Activated naive CD8-positive, alpha-beta T cell (primary cell): ENCODE results near the gene TRIM43B.
"Not testable (repeated sequence)": the region's sequence is repeated elsewhere in the genome, so short reads cannot be mapped to it uniquely, and the experiment has no call there.

Experiments
- H3K27ac Mint-ChIP-seq: one replicate; pipeline ENCODE4 v1.8.0; 2021; ENCODE audit warnings: mixed read lengths
- H3K27me3 Mint-ChIP-seq: one replicate; pipeline ENCODE4 v1.8.0; 2021; ENCODE audit warnings: mixed read lengths
- H3K36me3 Mint-ChIP-seq: one replicate; pipeline ENCODE4 v1.8.0; 2021; ENCODE audit warnings: mixed read lengths
- H3K4me1 Mint-ChIP-seq: one replicate; pipeline ENCODE4 v1.8.0; 2021; ENCODE audit warnings: low read depth, mixed read lengths
- H3K4me3 Mint-ChIP-seq: one replicate; pipeline ENCODE4 v1.8.0; 2021; ENCODE audit warnings: mild to moderate bottlenecking, mixed read lengths
- H3K9me3 Mint-ChIP-seq: one replicate; pipeline ENCODE4 v1.8.0; 2021; ENCODE audit warnings: low read depth, mixed read lengths

Gene TRIM43B

GRCh38 chr2:95484654-95485053, at the start of gene TRIM43B:
Gene TRIM43B (minus strand): TSS chr2:95484754. CDS start chr2:95482714, 2,040 bp downstream.
- not testable (repeated sequence) for H3K4me3 Mint-ChIP-seq

GRCh38 chr2:95531254-95531771, 46.8 kb upstream of the TRIM43B start:
- no peak overlapping the region for H3K27ac Mint-ChIP-seq
- no peak overlapping the region for H3K4me3 Mint-ChIP-seq
- peaks cover 29% of the 10 kb centered on the region for H3K36me3 Mint-ChIP-seq
- H3K4me1 Mint-ChIP-seq: peaks cover 9% of the 10 kb centered on the region
- peaks cover 26% of the 10 kb centered on the region for H3K9me3 Mint-ChIP-seq
- H3K27me3 Mint-ChIP-seq: peaks cover 3% of the 10 kb centered on the region

More at GRCh38 chr2:95484654-95485053, at the start of gene TRIM43B:
- H3K27ac Mint-ChIP-seq, H3K27me3 Mint-ChIP-seq, H3K36me3 Mint-ChIP-seq, H3K4me1 Mint-ChIP-seq, H3K9me3 Mint-ChIP-seq: not testable (repeated sequence)

GRCh38 chr2:95530734-95531133, 46.2 kb upstream of the TRIM43B start:
- Mint-ChIP-seq H3K4me3 (no peak overlapping the region), H3K4me1 (peaks cover 14% of the 10 kb centered on the region), H3K36me3 (peaks cover 31% of the 10 kb centered on the region), H3K27ac (no peak overlapping the region), H3K9me3 (peaks cover 22% of the 10 kb centered on the region), H3K27me3 (no peaks in the 10 kb centered on the region)

- H3K36me3 Mint-ChIP-seq: peaks cover 24% of the 10 kb centered on the region
- peak overlapping the region; percentile 79 for H3K27ac Mint-ChIP-seq
- peak overlapping the region; percentile 88 for H3K4me3 Mint-ChIP-seq
- peaks cover 14% of the 10 kb centered on the region for H3K4me1 Mint-ChIP-seq
- no peaks in the 10 kb centered on the region for H3K9me3 Mint-ChIP-seq
- no peaks in the 10 kb centered on the region for H3K27me3 Mint-ChIP-seq
Observed at GRCh38 chr2:95526360-95527341, 42.1 kb upstream of the TRIM43B start.

- H3K9me3 Mint-ChIP-seq: no peaks in the 10 kb centered on the region
- H3K4me3 Mint-ChIP-seq: peak overlapping the region; percentile 86
- peaks cover 14% of the 10 kb centered on the region for H3K4me1 Mint-ChIP-seq
- no peaks in the 10 kb centered on the region for H3K27me3 Mint-ChIP-seq
- H3K36me3 Mint-ChIP-seq: peaks cover 14% of the 10 kb centered on the region
- peak overlapping the region; percentile 81 for H3K27ac Mint-ChIP-seq
Observed at GRCh38 chr2:95525294-95526035, 40.9 kb upstream of the TRIM43B start.

- Mint-ChIP-seq H3K4me1 (peaks cover 14% of the 10 kb centered on the region), H3K9me3 (no peaks in the 10 kb centered on the region), H3K4me3 (peak overlapping the region; percentile 5), H3K27me3 (no peaks in the 10 kb centered on the region), H3K27ac (no peak overlapping the region), H3K36me3 (peaks cover 8% of the 10 kb centered on the region)
Observed at GRCh38 chr2:95524195-95524594, 39.6 kb upstream of the TRIM43B start.

- no peaks in the 10 kb centered on the region for H3K4me1 Mint-ChIP-seq
- H3K27me3 Mint-ChIP-seq: peaks cover 6% of the 10 kb centered on the region
- H3K36me3 Mint-ChIP-seq: no peaks in the 10 kb centered on the region
- H3K9me3 Mint-ChIP-seq: no peaks in the 10 kb centered on the region
- H3K27ac Mint-ChIP-seq: no peak overlapping the region
- H3K4me3 Mint-ChIP-seq: no peak overlapping the region
Observed at GRCh38 chr2:95514718-95515117, 30.2 kb upstream of the TRIM43B start.

- H3K9me3 Mint-ChIP-seq, H3K27ac Mint-ChIP-seq, H3K36me3 Mint-ChIP-seq, H3K4me3 Mint-ChIP-seq, H3K27me3 Mint-ChIP-seq, H3K4me1 Mint-ChIP-seq: not testable (repeated sequence)
Observed at GRCh38 chr2:95514226-95514625, 29.7 kb upstream of the TRIM43B start.

- no peaks in the 10 kb centered on the region for H3K9me3 Mint-ChIP-seq
- H3K27me3 Mint-ChIP-seq: peaks cover 4% of the 10 kb centered on the region
- no peak overlapping the region for H3K27ac Mint-ChIP-seq
- H3K36me3 Mint-ChIP-seq: no peaks in the 10 kb centered on the region
- H3K4me3 Mint-ChIP-seq: no peak overlapping the region
- no peaks in the 10 kb centered on the region for H3K4me1 Mint-ChIP-seq
Observed at GRCh38 chr2:95509408-95509807, 24.9 kb upstream of the TRIM43B start.

GRCh38 chr2:95505222-95505621, 20.7 kb upstream of the TRIM43B start:
- H3K4me3 Mint-ChIP-seq: no peak overlapping the region
- H3K4me1 Mint-ChIP-seq: no peaks in the 10 kb centered on the region
- peaks cover 9% of the 10 kb centered on the region for H3K27me3 Mint-ChIP-seq
- no peaks in the 10 kb centered on the region for H3K9me3 Mint-ChIP-seq
- H3K36me3 Mint-ChIP-seq: no peaks in the 10 kb centered on the region
- no peak overlapping the region for H3K27ac Mint-ChIP-seq

GRCh38 chr2:95500854-95501253, 16.3 kb upstream of the TRIM43B start:
- no peaks in the 10 kb centered on the region for H3K4me1 Mint-ChIP-seq
- peaks cover 10% of the 10 kb centered on the region for H3K27me3 Mint-ChIP-seq
- H3K4me3 Mint-ChIP-seq: no peak overlapping the region
- no peak overlapping the region for H3K27ac Mint-ChIP-seq
- no peaks in the 10 kb centered on the region for H3K36me3 Mint-ChIP-seq
- no peaks in the 10 kb centered on the region for H3K9me3 Mint-ChIP-seq

- not testable (repeated sequence) for H3K36me3 Mint-ChIP-seq, H3K4me1 Mint-ChIP-seq
Observed at GRCh38 chr2:95492076-95492475, 7.5 kb upstream of the TRIM43B start.

GRCh38 chr2:95475025-95475424, 9.5 kb downstream of the TRIM43B start:
- H3K9me3 Mint-ChIP-seq: not testable (repeated sequence)

More at GRCh38 chr2:95492076-95492475, 7.5 kb upstream of the TRIM43B start:
- peaks cover 11% of the 10 kb centered on the region for H3K27me3 Mint-ChIP-seq
- not testable (repeated sequence) for H3K4me3 Mint-ChIP-seq, H3K9me3 Mint-ChIP-seq, H3K27ac Mint-ChIP-seq

GRCh38 chr2:95467984-95468383, 16.6 kb downstream of the TRIM43B start:
- H3K4me1 Mint-ChIP-seq: not testable (repeated sequence)

More at GRCh38 chr2:95475025-95475424, 9.5 kb downstream of the TRIM43B start:
- H3K4me3 Mint-ChIP-seq, H3K36me3 Mint-ChIP-seq, H3K27me3 Mint-ChIP-seq, H3K27ac Mint-ChIP-seq, H3K4me1 Mint-ChIP-seq: not testable (repeated sequence)

GRCh38 chr2:95466572-95466971, 18.0 kb downstream of the TRIM43B start:
- H3K36me3 Mint-ChIP-seq, H3K4me1 Mint-ChIP-seq, H3K27ac Mint-ChIP-seq, H3K9me3 Mint-ChIP-seq, H3K27me3 Mint-ChIP-seq, H3K4me3 Mint-ChIP-seq: not testable (repeated sequence)

More at GRCh38 chr2:95467984-95468383, 16.6 kb downstream of the TRIM43B start:
- H3K27ac Mint-ChIP-seq, H3K36me3 Mint-ChIP-seq, H3K27me3 Mint-ChIP-seq, H3K9me3 Mint-ChIP-seq, H3K4me3 Mint-ChIP-seq: not testable (repeated sequence)
